Naive thymus-derived CD8-positive, alpha-beta T cell (primary cell): ENCODE measurements around the gene MRFAP1L1. TPM values are rescaled to one million over a fixed set of nuclear protein-coding genes. Genes with fewer than 3 reads are reported as not detected.

ENCODE experiments used
- ATAC-seq, 2 donors: fragments of 150-1000 bp; cut with Tn5 transposase in 1 of 2; sonication (Bioruptor Pico), chemical (Tn5 transposase) in 1 of 2; 1 replicate in 1 of 2; 2 replicates in 1 of 2; pipeline ENCODE4 v1.10.0; 2021; ENCODE audit warnings: mild to moderate bottlenecking in 2 of 2, moderate library complexity in 2 of 2
- POLR2A ChIA-PET: fragments of 350-600 bp; sonication (Branson Sonifier 250); formaldehyde crosslinking; loops from one replicate; lab custom pipeline; 2021; ENCODE audit warnings: antibody characterized with exemption; lab: Charles Lee
- DNase-seq, 10 donors: peaks; one replicate each; pipeline versions ENCODE4 v3.0.0 to v3.0.0-alpha.2; 2020 to 2022
- H3K27ac Mint-ChIP-seq, 10 donors: one replicate each; pipeline ENCODE4 v1.8.0; 2020 to 2022; ENCODE audit warnings: mild to moderate bottlenecking in 10 of 10, mixed read lengths in 10 of 10, moderate library complexity in 4 of 10, inconsistent platforms in 1 of 10
- H3K27me3 Mint-ChIP-seq, 5 donors: one replicate each; pipeline ENCODE4 v1.8.0; 2021 to 2022; ENCODE audit warnings: mixed read lengths in 5 of 5
- H3K36me3 Mint-ChIP-seq, 3 donors: one replicate each; pipeline ENCODE4 v1.8.0; 2020 to 2022; ENCODE audit warnings: mixed read lengths in 3 of 3, mild to moderate bottlenecking in 2 of 3, inconsistent platforms in 1 of 3
- H3K4me1 Mint-ChIP-seq, 4 donors: one replicate each; pipeline ENCODE4 v1.8.0; 2021 to 2022; ENCODE audit warnings: mixed read lengths in 4 of 4
- H3K4me3 Mint-ChIP-seq, 10 donors: one replicate each; pipeline ENCODE4 v1.8.0; 2020 to 2022; ENCODE audit warnings: mild to moderate bottlenecking in 10 of 10, mixed read lengths in 10 of 10, moderate library complexity in 6 of 10, inconsistent platforms in 1 of 10
- H3K9me3 Mint-ChIP-seq, 9 donors: one replicate each; pipeline ENCODE4 v1.8.0; 2020 to 2022; ENCODE audit warnings: mixed read lengths in 9 of 9, mild to moderate bottlenecking in 3 of 9, inconsistent platforms in 1 of 9, moderate library complexity in 1 of 9
- polyA plus RNA-seq, 3 donors: library from polyadenylated mRNA; unstranded; fragments of 300-500 nt; fragmentation: Illumina TruSeq; gene quantifications; one replicate each; pipeline ENCODE4 v1.2.3, GENCODE V29; 2021
- total RNA-seq, 8 experiments: library from RNA in 2 of 8; stranded (reverse) in 2 of 8; gene quantifications; one replicate each; pipeline ENCODE4 v1.2.3 and lab custom pipeline; 2021 to 2026

Gene MRFAP1L1
- total and polyA plus RNA-seq, 5 experiments from 2014 or later, result 102 to 127 (median 123) TPM

GRCh38 chr4:6693231-6694176, 16.2 kb downstream of the MRFAP1L1 start, which contains the start of gene S100P:
S100P (plus strand) TSS chr4:6693878; CDS start chr4:6693933, 55 bp downstream.
- ATAC-seq, result no peak
- no peaks in the 10 kb centered on the region for H3K27me3 Mint-ChIP-seq
- H3K4me3 Mint-ChIP-seq, result peak within 1 kb of the TSS; percentile 13 to 85 (median 78)
- no peaks in the 10 kb centered on the region for H3K36me3 Mint-ChIP-seq
- DNase-seq, result no peak
- peaks cover 50 to 90% (median 85%) of the 10 kb centered on the region in 4 donors for H3K4me1 Mint-ChIP-seq
- POLR2A ChIA-PET, result interaction anchor here (0.9 to 16.9 kb wide), 5 partner anchors 13 to 374 kb away, joined by 3 to 521 read pairs (median 42); partner anchors contain the start of genes BLOC1S4, GRPEL1 and MRFAP1L1
- H3K9me3 Mint-ChIP-seq, result no peaks in the 10 kb centered on the region
- H3K27ac Mint-ChIP-seq, result peak within 1 kb of the TSS; percentile 71 to 98 (median 95)

GRCh38 chr4:6692806-6693205, 16.9 kb downstream of the MRFAP1L1 start:
- H3K36me3 Mint-ChIP-seq, result no peaks in the 10 kb centered on the region
- H3K4me3 Mint-ChIP-seq, result peak overlapping the region in 7 of 10 donors; percentile 4 to 75 (median 62)
- POLR2A ChIA-PET, result interaction anchor here (1.9 to 16.9 kb wide), 3 partner anchors 14 to 23 kb away, joined by 7 to 521 read pairs (median 103); partner anchors contain the start of genes BLOC1S4 and MRFAP1L1
- no peaks in the 10 kb centered on the region for H3K27me3 Mint-ChIP-seq
- H3K27ac Mint-ChIP-seq, result peak overlapping the region; percentile 44 to 98 (median 90)
- DNase-seq, result no peak
- ATAC-seq, result no peak
- no peaks in the 10 kb centered on the region for H3K9me3 Mint-ChIP-seq
- peaks cover 50 to 91% (median 87%) of the 10 kb centered on the region in 4 donors for H3K4me1 Mint-ChIP-seq

- peak overlapping the region in 8 of 10 donors; percentile 44 to 98 (median 92) for H3K27ac Mint-ChIP-seq
- peaks cover 52 to 94% (median 90%) of the 10 kb centered on the region in 4 donors for H3K4me1 Mint-ChIP-seq
- ATAC-seq (no peak), DNase-seq (no peak)
- H3K4me3 Mint-ChIP-seq, result peak overlapping the region in 5 of 10 donors; percentile 40 to 75 (median 62)
- no peaks in the 10 kb centered on the region for H3K9me3 Mint-ChIP-seq
- POLR2A ChIA-PET, result interaction anchor here (1.9 to 16.9 kb wide), 3 partner anchors 15 to 24 kb away, joined by 7 to 521 read pairs (median 103); partner anchors contain the start of genes BLOC1S4 and MRFAP1L1
- no peaks in the 10 kb centered on the region for H3K27me3 Mint-ChIP-seq
- no peaks in the 10 kb centered on the region for H3K36me3 Mint-ChIP-seq
Measured at GRCh38 chr4:6692379-6692778, 17.3 kb downstream of the MRFAP1L1 start.

- POLR2A ChIA-PET, result interaction anchor here (0.8 to 16.9 kb wide), 14 partner anchors 8 to 379 kb away, joined by 3 to 521 read pairs (median 4); partner anchors contain the start of genes BLOC1S4, GRPEL1, MAN2B2 and MRFAP1
Measured at GRCh38 chr4:6689506-6689960, 20.1 kb downstream of the MRFAP1L1 start.

GRCh38 chr4:6688879-6689505, 20.7 kb downstream of the MRFAP1L1 start:
- H3K36me3 Mint-ChIP-seq, result no peaks in the 10 kb centered on the region
- no peaks in the 10 kb centered on the region for H3K9me3 Mint-ChIP-seq
- peak overlapping the region; percentile 88 to 99 (median 97) for H3K27ac Mint-ChIP-seq
- POLR2A ChIA-PET, result interaction anchor here (0.8 to 16.9 kb wide), 15 partner anchors 7 to 379 kb away, joined by 3 to 521 read pairs (median 4); partner anchors contain the start of genes BLOC1S4, GRPEL1, MAN2B2 and MRFAP1
- peak; percentile 76 to 90 for ATAC-seq
- peaks cover 39 to 78% (median 70%) of the 10 kb centered on the region in 4 donors for H3K4me1 Mint-ChIP-seq
- peak; percentile 39 to 86 (median 60) for DNase-seq
- no peaks in the 10 kb centered on the region for H3K27me3 Mint-ChIP-seq
- peak overlapping the region; percentile 73 to 95 (median 84) for H3K4me3 Mint-ChIP-seq

More at GRCh38 chr4:6689506-6689960, 20.1 kb downstream of the MRFAP1L1 start:
- DNase-seq (no peak), ATAC-seq (peak; percentile 2 to 9)
- H3K9me3 Mint-ChIP-seq, result no peaks in the 10 kb centered on the region
- H3K4me3 Mint-ChIP-seq, result peak overlapping the region; percentile 73 to 95 (median 84)
- H3K4me1 Mint-ChIP-seq, result peaks cover 40 to 84% (median 73%) of the 10 kb centered on the region in 4 donors
- peak overlapping the region; percentile 93 to 99 (median 97) for H3K27ac Mint-ChIP-seq
- H3K36me3 Mint-ChIP-seq, result no peaks in the 10 kb centered on the region
- no peaks in the 10 kb centered on the region for H3K27me3 Mint-ChIP-seq

GRCh38 chr4:6687947-6688878, 21.5 kb downstream of the MRFAP1L1 start:
- Mint-ChIP-seq H3K4me1 (peaks cover 33 to 72% (median 63%) of the 10 kb centered on the region in 4 donors), H3K27me3 (no peaks in the 10 kb centered on the region), H3K27ac (peak overlapping the region; percentile 88 to 99 (median 97)), H3K4me3 (peak overlapping the region; percentile 12 to 95 (median 84)), H3K36me3 (no peaks in the 10 kb centered on the region), H3K9me3 (no peaks in the 10 kb centered on the region)
- ATAC-seq (no peak), DNase-seq (no peak)
- POLR2A ChIA-PET, result interaction anchor here (0.8 to 16.9 kb wide), 14 partner anchors 8 to 221 kb away, joined by 3 to 521 read pairs (median 4); partner anchors contain the start of genes BLOC1S4, MAN2B2, MRFAP1 and MRFAP1L1

GRCh38 chr4:6686104-6686787, 23.4 kb downstream of the MRFAP1L1 start:
- Mint-ChIP-seq H3K9me3 (no peaks in the 10 kb centered on the region), H3K4me3 (no peak overlapping the region), H3K27ac (peak overlapping the region in 9 of 10 donors; percentile 39 to 99 (median 75)), H3K36me3 (no peaks in the 10 kb centered on the region), H3K4me1 (peaks cover 24 to 63% (median 54%) of the 10 kb centered on the region in 4 donors), H3K27me3 (no peaks in the 10 kb centered on the region)
- POLR2A ChIA-PET, result interaction anchor here (1.4 to 16.9 kb wide), 6 partner anchors 10 to 30 kb away, joined by 5 to 521 read pairs (median 44); partner anchors contain the start of genes BLOC1S4 and MRFAP1L1
- DNase-seq (no peak), ATAC-seq (no peak)

- H3K9me3 Mint-ChIP-seq, result peaks cover 0 to 8% (median 0%) of the 10 kb centered on the region in 9 donors
- peak overlapping the region in 5 of 10 donors; percentile 12 to 66 (median 43) for H3K27ac Mint-ChIP-seq
- POLR2A ChIA-PET, result interaction anchor here (2.0 to 5.3 kb wide), 4 partner anchors 8 to 25 kb away, joined by 8 to 27 read pairs (median 12); partner anchors contain the start of gene MRFAP1L1
- no peak for ATAC-seq
- peaks cover 16 to 57% (median 39%) of the 10 kb centered on the region in 4 donors for H3K4me1 Mint-ChIP-seq
- DNase-seq, result no peak
- H3K36me3 Mint-ChIP-seq, result peaks cover 6 to 13% (median 7%) of the 10 kb centered on the region in 3 donors
- no peaks in the 10 kb centered on the region for H3K27me3 Mint-ChIP-seq
- no peak overlapping the region for H3K4me3 Mint-ChIP-seq
Measured at GRCh38 chr4:6684656-6685055, 25.0 kb downstream of the MRFAP1L1 start.

GRCh38 chr4:6682862-6683590, 26.6 kb downstream of the MRFAP1L1 start:
- POLR2A ChIA-PET, result interaction anchor here (0.9 to 15.2 kb wide), 6 partner anchors 10 to 100 kb away, joined by 4 to 521 read pairs (median 14); partner anchors contain the start of genes MRFAP1, MRFAP1L1 and S100P
- no peak for ATAC-seq
- no peak for DNase-seq
- peaks cover 15 to 55% (median 35%) of the 10 kb centered on the region in 4 donors for H3K4me1 Mint-ChIP-seq
- peak overlapping the region in 5 of 10 donors; percentile 2 to 71 (median 17) for H3K27ac Mint-ChIP-seq
- peak overlapping the region in 1 of 10 donors; percentile 26 for H3K4me3 Mint-ChIP-seq
- H3K9me3 Mint-ChIP-seq, result peaks cover 0 to 8% (median 0%) of the 10 kb centered on the region in 9 donors
- peaks cover 7 to 18% (median 17%) of the 10 kb centered on the region in 3 donors for H3K36me3 Mint-ChIP-seq
- no peaks in the 10 kb centered on the region for H3K27me3 Mint-ChIP-seq
